Fibroblast of skin of back (primary cell): ENCODE data around the gene TRIM45.

Experiments used
- DNase-seq: peaks from one replicate; pipeline ENCODE4 v3.0.0-alpha.2; 2013

TRIM45 gene

DNA sequence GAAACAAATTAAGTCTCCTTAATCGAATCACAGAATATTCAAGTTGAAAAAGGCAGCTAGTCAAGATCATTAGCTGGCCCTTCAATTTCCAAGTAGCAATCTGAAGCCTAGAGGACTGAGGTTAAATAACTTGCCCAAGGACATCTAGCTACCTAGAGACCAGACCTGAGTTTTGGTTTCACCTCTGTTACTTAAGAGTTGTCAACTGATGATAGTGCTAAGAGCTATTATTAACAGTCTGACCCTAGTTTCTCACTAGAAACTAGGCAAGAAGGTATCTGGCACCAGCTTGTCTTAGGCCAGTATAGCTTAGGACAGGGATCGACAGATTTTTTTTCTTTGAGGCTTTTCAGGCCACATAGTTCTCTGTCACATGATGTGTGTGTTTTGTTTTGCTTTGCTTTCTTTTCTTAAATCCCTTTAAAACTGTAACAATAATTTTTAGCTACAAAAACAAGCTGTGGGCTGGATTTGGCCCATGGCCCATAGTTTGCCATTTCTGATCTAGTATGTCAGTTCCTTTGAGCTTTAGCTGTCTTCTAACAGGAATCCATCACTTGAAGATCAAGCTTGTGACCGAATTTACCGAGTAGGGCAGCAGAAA, 23.2 kb downstream of the TRIM45 start:
- DNase-seq: peak; percentile 65

- DNase-seq: peak; percentile 59
Observed at GRCh38 chr1:117097443-117097842, 24.1 kb downstream of the TRIM45 start.

DNA sequence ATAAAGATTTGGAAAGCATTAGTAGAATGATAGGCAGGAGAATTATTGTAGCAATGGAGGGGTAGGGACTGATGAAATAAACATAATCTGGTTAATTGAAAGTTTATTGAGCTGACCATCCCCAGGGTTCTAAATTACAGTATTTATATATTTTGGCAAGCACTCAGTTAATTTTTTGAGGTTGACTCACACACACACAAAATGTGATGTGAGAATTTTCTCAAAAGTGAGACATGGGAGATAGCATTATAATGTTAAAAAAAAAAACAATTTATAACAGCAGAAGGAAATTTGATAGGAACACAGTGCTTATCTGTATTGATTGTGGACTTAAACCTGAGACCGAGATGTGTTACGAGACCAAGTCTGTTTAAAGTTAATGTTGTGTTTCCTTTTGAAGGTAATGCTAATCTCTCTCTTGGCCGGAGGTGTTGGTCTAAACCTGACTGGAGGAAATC, 24.6 kb downstream of the TRIM45 start:
- peak; percentile 57 for DNase-seq

DNA sequence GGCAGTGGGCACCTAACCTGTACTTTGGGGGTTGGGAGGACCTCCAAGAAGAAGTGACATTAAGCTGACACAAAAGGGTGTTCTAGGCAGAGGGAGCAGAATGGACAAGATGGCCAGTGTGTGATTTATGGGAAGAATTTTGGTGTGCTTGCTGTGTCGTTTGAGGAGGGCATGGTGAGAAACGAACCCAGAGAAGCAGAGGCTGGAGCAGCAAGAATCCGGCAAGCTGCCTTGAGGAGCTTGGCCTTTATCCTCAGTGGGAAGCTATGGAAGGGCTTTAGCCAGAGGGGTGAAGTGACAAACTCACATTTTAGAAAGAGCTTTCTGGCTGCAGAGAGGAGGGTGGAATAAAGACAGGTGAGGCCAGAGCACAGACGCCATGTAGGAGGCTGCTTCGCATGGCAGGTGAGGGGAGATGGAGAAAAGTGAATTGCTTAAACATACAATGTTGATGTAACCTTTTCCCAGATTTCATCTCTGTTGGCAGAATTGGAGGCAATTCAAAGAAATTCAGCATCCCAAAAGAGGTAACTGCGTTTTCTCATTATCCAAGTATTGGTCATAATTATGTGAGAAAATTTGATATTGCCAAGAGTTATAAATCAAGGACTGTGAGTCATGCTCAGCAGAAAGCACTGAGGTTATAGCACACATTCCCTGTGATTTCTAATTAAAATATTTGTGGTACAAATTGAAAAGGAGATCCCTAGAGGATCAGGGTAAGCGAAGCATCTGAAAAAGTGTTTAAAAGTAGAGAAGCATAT, 26.5 kb downstream of the TRIM45 start:
- peak; percentile 74 for DNase-seq

DNA sequence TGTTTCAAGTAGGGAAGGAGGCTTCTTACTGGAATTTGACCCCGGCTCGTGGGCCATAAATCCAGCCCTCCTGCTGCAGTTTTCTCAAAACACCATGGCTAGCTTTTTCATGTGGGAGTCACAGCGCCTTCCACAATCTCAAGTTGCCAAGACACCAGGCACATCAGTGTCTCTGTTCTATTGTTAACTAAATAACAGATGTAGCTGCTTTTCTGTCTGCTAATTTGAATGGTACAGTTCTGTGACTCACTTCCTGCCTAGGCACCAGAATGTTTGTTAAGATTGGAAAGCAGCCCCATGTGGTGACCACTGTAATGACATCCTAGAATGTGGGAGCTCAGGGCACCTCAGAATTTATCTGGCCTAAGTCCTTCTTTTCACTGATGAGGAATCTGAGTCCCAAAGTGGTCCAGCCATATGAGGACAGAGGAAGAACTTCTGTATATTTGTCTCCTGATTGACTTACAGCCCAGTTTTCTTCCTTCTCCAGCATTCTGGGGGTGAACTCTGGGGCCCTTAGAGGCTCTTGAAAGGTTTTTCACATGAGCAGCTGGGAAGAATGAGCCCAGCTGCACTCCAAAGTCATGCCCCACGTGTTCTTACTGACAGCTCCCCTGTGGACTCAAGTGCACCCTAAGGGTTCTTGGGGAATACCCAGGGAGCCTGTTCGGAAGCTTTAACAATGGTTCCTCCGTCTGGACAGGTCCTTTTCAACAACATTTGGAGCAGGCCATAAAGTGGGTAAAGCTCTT, 27.5 kb downstream of the TRIM45 start:
- DNase-seq: peak; percentile 77

GRCh38 chr1:117093091-117093534, 28.4 kb downstream of the TRIM45 start:
- DNase-seq: peak; percentile 98

- no peak for DNase-seq
Observed at GRCh38 chr1:117092594-117092993, 29.0 kb downstream of the TRIM45 start.

DNA sequence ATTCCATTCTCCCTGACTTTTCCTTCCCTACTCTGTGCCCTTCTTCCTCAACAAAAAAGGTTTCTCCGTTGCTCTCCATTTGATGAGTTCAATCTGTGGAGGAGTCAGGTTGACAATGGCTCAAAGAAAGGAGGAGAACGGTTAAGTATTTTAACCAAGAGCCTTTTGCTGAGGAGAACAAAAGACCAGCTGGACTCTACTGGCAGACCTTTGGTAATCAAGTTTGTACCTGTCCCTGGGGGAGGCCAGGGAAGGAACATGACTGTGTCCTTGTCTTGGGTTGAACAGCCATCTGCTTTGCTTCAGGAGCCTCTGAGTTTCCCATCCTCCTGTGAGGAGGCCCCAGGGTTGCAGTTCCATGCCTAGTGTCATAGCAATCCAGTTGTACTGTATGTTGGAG, 31.6 kb downstream of the TRIM45 start:
- no peak for DNase-seq

GRCh38 chr1:117087686-117088085, 33.9 kb downstream of the TRIM45 start:
- DNase-seq: no peak

DNA sequence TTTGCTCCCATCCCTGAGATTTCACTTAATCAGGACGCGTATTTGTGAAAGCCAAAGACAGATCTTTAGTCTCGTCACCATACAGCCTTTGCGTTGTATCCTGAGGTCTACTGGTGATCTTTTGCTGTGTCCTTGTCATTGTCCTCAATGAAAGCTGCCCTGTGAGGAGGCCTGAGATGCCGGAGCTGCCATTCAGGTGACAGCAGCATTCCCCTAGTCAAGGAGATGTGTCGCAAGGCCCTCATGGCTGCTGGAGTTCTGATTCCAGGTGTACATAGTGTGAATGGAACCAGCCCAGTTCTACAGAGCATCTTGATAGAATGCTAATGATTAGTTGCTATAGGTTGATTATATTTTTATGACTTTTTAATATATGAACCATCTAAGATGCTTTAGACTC, 37.3 kb downstream of the TRIM45 start:
- DNase-seq: no peak

GRCh38 chr1:117079737-117080136, 41.8 kb downstream of the TRIM45 start:
- DNase-seq: no peak

GRCh38 chr1:117077267-117077666, 44.3 kb downstream of the TRIM45 start:
- DNase-seq: peak; percentile 84

DNA sequence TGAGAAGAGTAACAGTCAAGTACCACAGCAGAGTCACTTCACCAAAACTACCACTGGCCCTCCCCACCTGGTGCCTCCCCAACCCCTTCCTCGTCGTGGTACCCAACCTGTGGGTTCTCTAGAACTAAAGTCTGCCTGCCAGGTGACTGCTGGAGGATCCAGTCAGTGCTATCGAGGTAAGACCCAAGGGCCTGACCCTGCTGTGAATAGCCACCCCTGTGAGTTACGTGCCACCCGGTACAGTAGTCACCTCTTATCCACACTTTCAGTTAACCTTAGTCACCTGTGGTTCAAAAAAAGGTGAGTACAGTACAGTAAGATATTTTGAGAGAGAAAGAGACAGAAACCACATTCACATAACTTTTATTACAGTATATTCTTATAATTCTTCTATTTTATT, 44.9 kb downstream of the TRIM45 start:
- DNase-seq: no peak

DNA sequence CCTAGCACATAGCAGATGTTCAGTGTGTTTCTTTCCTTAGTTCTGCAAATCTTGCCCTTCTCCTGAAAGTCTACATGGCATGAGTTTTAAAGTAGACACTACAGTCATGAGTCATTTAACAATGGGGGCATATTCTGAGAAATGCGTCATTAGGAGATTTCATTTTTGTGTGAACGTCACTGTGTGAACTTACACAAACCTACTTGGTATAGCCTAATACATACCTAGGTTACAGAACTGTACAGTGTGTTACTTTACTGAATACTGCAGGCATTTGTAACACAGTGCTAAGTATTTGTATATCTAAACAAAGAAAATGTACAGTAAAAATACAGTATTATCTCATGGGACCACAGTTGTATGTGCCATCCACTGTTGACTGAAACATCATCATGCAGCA, 51.4 kb downstream of the TRIM45 start:
- peak; percentile 81 for DNase-seq

DNA sequence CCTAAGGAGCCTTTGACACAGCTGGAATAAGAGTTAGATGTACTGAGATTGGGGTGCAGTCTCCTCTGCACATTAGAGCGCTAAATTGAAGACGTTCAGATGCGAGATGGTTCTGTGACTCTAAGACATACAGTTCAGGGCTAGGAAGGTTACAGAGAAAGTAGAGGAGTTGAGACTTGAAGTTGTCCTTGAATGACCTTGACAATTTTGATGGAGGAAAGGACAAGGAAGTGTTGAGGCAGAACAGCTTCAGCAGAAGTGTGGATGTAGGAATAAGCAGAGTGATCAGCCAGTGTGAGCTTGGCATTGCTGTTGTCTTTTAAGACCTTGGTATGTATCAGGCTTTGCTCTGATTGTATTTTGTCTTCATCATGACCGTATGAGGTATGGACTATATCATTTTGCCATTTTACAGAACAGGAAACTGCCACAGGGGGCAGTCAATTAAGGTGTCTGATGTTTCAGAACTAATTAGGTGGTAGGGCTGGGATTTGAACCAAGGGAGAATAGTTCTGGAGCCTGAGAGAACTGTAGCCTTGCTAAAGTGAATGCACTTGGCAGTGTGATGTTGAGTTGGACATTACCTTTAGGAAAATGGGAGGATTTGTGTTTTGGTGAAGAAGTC, 52.2 kb downstream of the TRIM45 start:
- DNase-seq: no peak

DNA sequence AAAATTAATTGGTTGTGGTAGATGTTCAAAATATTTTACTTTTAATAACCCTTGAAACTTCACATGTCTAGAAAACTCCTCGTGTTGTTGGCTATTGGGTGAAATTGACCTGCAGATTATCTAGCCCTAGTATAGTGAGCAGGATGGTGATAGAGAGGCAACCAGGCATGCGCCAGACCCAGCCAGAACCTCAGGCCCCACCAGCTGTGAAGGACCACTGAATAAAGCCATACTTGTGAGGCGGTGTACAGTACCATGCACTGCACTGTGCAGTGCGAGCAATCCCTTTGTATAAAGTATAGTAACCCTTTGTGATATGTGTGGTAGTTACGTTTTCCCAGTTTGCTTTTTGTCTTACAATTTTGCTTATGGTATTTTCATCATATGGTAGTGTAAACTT, 53.0 kb downstream of the TRIM45 start:
- no peak for DNase-seq

DNA sequence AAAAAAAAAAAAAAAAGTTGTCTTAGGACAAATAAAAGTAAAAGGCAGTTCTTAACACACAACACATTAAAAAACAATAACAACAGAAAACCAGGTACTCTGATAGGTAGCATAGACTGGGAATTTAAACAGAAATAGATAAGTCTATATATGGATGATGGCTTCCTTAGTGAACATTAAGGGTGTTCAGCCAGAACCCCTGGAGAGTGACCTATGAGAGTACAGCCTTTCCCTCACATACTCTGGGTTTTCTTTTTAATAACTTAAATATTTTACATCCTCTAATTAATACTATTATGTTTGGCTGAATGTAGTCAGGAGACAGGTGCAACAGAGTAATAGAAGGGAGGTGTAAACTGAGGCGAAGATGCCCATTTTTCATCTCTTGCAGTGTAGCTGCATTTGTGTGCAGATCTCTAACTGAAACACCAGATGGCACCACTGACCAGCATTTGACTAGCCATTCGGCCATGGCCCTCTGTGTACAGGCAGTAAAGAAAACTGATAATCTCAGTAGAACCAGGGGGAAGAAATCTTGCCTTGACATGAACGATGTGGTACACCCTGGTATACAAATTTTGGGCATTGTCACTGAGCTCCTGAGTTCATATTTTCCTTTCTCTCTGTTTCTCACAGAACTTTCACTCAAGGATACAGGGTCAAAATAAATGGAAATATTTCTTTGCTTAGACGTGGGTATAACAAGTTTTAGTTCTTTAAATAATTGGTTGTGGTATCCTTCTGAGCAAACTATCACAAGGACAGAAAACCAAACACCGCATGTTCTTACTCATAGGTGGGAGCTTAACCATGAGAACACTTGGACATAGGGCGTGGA, 53.8 kb downstream of the TRIM45 start:
- DNase-seq: peak; percentile 57

GRCh38 chr1:117066367-117066766, 55.2 kb downstream of the TRIM45 start:
- no peak for DNase-seq

DNA sequence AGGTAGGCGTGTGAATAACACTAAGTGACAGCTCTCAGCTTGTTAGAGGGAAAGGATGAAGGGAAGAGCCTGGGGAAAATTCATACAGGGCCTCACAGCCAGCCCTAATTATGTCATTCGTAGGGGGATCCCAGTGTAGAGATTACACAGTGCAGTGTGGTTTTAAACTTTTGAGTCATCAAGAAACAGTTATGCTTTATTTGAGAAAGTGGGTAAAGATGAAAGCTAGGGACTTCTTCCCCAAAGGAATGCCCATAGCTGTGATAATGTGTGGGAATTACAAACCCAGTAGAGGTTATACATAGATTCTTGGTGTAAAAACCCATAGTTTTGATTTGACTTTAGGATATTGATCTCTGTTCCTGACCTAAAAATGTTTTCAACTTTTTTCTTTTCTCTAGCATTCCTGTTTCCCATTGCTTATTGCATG, 59.5 kb downstream of the TRIM45 start:
- DNase-seq: peak; percentile 69
